Ascending aorta (tissue), 2 donors: Measurements from ENCODE around the gene FHIT. TPM values are rescaled to one million over a fixed set of nuclear protein-coding genes. Genes with fewer than 3 reads are reported as not detected.

ENCODE experiments used
- DNase-seq, 2 donors: peaks; one replicate each; pipeline ENCODE4 v3.0.0-alpha.2; 2019; ENCODE audit warnings: low spot score in 2 of 2
- H3K27ac ChIP-seq, 2 donors: fragments of 200-600 bp; sonication (generic); one replicate each; pipeline ENCODE4 v1.5.1; 2016 to 2017; ENCODE audit warnings: mild to moderate bottlenecking in 1 of 2
- H3K27me3 ChIP-seq: fragments of 200-600 bp; sonication (generic); one replicate; pipeline ENCODE4 v1.5.1; 2017
- H3K36me3 ChIP-seq, 2 donors: fragments of 200-600 bp; sonication (generic); one replicate each; pipeline ENCODE4 v1.5.1; 2016
- H3K4me1 ChIP-seq, 2 donors: fragments of 200-600 bp; sonication (generic); one replicate each; pipeline ENCODE4 v1.5.1; 2016 to 2017; ENCODE audit warnings: mild to moderate bottlenecking in 1 of 2
- H3K4me3 ChIP-seq, 2 donors: fragments of 200-600 bp; sonication (generic); one replicate each; pipeline ENCODE4 v1.5.1; 2016 to 2017; ENCODE audit warnings: mild to moderate bottlenecking in 1 of 2
- H3K9me3 ChIP-seq, 2 donors: fragments of 200-600 bp; sonication (generic); one replicate each; pipeline ENCODE4 v1.5.1; 2016
- intact Hi-C: fragments of 100-400 bp; cut with DNase I; formaldehyde crosslinking; loops from one replicate; pipeline ENCODE4 v1.15.1; 2023
- total RNA-seq: library from RNA; depleted of rRNA; stranded (reverse); fragments of >200 nt; gene quantifications from one replicate; pipeline ENCODE4 v1.1.0, GENCODE V29; 2016
- TF ChIP-seq, protein P1 (sequence below), 3 experiments: fragments of 200-600 bp in 2 of 3; fragments of 450-650 bp in 1 of 3; sonication (generic) in 2 of 3; IDR thresholded peaks; one replicate each; pipeline ENCODE4 v1.5.1; 2016 to 2019; ENCODE audit warnings: antibody characterized with exemption in 3 of 3, mild to moderate bottlenecking in 1 of 3, moderate library complexity in 1 of 3

The FHIT gene
- total RNA-seq, 1 donor from 2014 or later = 0.21 TPM

DNA sequence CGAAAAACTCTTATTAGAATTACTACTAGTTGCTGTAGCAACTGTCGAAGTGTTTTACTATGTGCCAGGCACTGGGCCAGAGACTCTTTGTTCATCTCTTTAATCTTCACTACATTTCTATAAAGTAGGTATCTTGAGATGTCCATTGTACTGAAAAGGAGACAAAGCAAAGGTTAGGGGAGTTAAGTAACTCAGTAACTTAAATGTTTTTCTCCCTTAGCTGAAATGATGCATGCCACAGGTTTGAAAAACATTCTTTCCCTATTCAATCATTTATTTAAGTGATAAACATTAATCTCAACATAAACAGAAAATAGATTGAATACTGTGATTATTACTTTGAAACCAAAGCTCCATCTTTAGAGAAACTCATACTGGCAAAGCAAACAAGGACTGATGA is 776.2 kb downstream of the FHIT start:
- intact Hi-C loops = no loop called here
- TF ChIP-seq, protein P1, sequence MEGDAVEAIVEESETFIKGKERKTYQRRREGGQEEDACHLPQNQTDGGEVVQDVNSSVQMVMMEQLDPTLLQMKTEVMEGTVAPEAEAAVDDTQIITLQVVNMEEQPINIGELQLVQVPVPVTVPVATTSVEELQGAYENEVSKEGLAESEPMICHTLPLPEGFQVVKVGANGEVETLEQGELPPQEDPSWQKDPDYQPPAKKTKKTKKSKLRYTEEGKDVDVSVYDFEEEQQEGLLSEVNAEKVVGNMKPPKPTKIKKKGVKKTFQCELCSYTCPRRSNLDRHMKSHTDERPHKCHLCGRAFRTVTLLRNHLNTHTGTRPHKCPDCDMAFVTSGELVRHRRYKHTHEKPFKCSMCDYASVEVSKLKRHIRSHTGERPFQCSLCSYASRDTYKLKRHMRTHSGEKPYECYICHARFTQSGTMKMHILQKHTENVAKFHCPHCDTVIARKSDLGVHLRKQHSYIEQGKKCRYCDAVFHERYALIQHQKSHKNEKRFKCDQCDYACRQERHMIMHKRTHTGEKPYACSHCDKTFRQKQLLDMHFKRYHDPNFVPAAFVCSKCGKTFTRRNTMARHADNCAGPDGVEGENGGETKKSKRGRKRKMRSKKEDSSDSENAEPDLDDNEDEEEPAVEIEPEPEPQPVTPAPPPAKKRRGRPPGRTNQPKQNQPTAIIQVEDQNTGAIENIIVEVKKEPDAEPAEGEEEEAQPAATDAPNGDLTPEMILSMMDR (IDR thresholded peaks at IDR 0.05) = no peak
- no peaks in the 10 kb centered on the region for H3K27me3 ChIP-seq
- no peaks in the 10 kb centered on the region for H3K36me3 ChIP-seq
- no peak overlapping the region for H3K27ac ChIP-seq
- no peak for DNase-seq
- no peaks in the 10 kb centered on the region for H3K9me3 ChIP-seq
- no peaks in the 10 kb centered on the region for H3K4me1 ChIP-seq
- no peak overlapping the region for H3K4me3 ChIP-seq

DNA sequence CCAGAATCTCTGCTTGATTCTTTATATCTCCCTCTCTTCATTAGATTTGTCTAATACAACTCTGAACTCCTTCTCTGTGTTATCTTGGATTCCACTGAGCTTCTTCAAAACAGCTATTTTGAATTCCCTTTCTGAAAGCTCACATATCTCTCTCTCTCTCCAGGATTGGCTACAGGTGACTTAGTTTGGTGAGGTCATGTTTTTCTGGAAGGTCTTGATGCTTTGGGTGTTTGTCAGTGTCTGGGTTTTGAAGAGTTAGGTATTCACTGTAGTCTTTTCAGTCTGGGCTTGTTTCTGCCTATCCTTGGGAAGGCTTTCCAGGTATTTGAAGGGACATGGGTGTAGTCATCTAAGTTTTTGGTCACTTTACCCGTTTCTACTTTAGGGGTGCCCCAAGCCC is 781.8 kb downstream of the FHIT start:
- H3K27ac ChIP-seq = no peak overlapping the region
- intact Hi-C loops = no loop called here
- no peaks in the 10 kb centered on the region for H3K36me3 ChIP-seq
- no peak for DNase-seq
- peaks cover 0 to 19% of the 10 kb centered on the region in 2 donors for H3K9me3 ChIP-seq
- TF ChIP-seq, protein P1 (IDR thresholded peaks at IDR 0.05) = no peak
- no peak overlapping the region for H3K4me3 ChIP-seq
- no peaks in the 10 kb centered on the region for H3K4me1 ChIP-seq
- no peaks in the 10 kb centered on the region for H3K27me3 ChIP-seq

DNA sequence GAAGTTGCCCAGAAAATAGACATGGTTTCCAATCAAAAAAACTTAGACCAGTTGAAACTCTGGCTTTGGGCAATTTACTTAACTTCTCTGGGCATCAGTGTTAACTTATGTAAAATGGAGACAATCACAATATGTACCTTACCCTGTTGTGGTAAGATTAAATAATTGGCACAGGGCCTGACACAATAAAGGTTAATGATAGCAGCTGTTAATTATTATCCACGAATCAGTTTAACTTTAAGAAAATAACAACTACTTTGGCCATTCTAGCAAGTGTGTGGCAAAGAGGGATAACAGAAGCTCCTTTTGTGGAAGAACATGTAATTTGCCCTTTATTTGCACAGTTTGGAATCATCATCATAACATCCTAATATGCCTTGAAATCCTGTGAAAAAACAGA is 787.6 kb downstream of the FHIT start:
- intact Hi-C loops = no loop called here
- Histone ChIP-seq H3K27ac (no peak overlapping the region), H3K27me3 (no peaks in the 10 kb centered on the region), H3K9me3 (peaks cover 0 to 19% of the 10 kb centered on the region in 2 donors), H3K4me3 (no peak overlapping the region), H3K4me1 (peaks cover 0 to 3% of the 10 kb centered on the region in 2 donors), H3K36me3 (no peaks in the 10 kb centered on the region)
- DNase-seq = no peak
- TF ChIP-seq, protein P1 (IDR thresholded peaks at IDR 0.05) = no peak

DNA sequence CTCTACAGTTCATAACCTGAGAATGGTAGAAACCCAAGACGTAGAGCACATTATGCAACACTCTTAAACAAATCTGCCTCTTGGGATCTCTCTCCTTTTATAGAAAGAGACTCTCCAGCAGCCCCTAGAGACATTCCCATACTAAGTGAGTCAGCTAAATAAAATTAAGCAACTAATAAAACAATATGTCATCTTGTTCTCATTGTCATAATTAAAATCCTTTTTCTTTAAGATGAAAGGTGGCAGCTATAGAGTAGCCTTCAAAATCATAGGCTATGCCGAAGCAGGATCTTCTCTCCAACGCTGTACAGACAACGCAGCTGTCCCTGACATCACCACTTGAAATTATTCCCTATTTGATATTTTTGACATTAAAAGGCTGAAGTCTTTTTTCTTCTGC is 790.0 kb downstream of the FHIT start:
- DNase-seq = no peak
- H3K4me1 ChIP-seq = peaks cover 0 to 3% of the 10 kb centered on the region in 2 donors
- H3K36me3 ChIP-seq = no peaks in the 10 kb centered on the region
- no peak overlapping the region for H3K4me3 ChIP-seq
- H3K27me3 ChIP-seq = no peaks in the 10 kb centered on the region
- no peak overlapping the region for H3K27ac ChIP-seq
- TF ChIP-seq, protein P1 (IDR thresholded peaks at IDR 0.05) = no peak
- intact Hi-C loops = no loop called here
- peaks cover 0 to 13% of the 10 kb centered on the region in 2 donors for H3K9me3 ChIP-seq

DNA sequence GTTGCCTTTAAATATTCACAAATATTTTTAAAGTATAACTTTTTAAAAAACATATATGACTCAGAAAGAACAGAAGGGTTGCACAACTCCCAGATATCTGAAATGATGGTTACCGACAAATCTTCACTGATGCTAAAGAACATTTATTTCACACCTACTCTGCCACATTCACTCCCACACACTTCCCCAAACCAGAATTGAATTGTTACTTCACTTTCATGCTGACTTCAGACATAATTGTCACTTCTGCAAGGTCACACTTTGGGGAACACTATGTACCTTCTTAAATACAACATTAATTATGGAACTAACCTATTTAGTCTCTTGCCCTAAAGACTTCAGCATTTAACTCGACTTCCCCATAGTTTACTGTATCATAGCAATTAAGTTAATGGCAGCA is 795.1 kb downstream of the FHIT start:
- intact Hi-C loops = no loop called here
- H3K27me3 ChIP-seq = no peaks in the 10 kb centered on the region
- DNase-seq = no peak

More for the DNA sequence above, 795.1 kb downstream of the FHIT start:
- H3K27ac ChIP-seq = no peak overlapping the region
- H3K9me3 ChIP-seq = no peaks in the 10 kb centered on the region
- H3K36me3 ChIP-seq = no peaks in the 10 kb centered on the region
- TF ChIP-seq, protein P1 (IDR thresholded peaks at IDR 0.05) = no peak
- H3K4me3 ChIP-seq = no peak overlapping the region
- H3K4me1 ChIP-seq = peaks cover 0 to 3% of the 10 kb centered on the region in 2 donors
